ENCODE results near the gene FIZ1.

DNA sequence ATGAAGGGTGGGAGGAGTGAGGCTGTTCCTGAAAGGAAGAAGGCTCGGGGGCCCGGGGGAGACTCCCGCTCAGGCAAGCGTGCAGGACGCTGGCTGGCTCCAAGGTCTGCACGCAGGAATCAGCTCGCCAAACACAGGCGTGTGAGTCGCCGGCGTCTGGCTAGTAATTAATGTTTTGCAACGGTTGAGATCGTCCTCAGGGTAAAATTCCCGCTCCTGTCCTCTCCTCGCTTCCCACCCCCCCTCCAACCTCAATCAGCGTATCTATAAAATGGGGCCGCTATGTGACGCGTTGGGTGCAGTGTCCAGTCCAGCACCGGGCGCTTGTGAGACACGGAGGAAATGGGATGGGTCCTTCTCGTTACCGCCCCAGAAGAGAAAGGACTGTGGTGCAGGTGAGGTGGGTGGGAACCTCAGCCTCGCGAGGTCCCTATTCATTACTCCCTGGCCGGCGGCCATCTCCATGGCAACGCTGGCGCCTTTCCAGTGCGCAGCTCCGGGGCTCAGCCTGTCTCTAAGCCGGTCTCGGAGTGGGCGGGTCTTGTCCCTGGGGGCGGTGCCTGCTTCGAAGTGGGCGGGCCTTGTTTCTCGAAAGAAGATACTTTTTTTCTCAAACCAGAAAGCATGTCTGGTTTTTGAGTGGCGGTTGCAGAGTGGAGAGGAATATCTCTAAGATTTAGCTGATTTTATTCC lies 12.2 kb downstream of the FIZ1 start:
- TF ChIP-seq EZH2 (IDR thresholded peaks at IDR 0.05; ENCODE audit: insufficient read depth, poor library complexity, severe bottlenecking), result no peak
- no peak for TF ChIP-seq EZH2phosphoT487 (IDR thresholded peaks at IDR 0.05; ENCODE audit: insufficient read depth, low read depth)

Measured in GM23248 (cell line).